HG03521 (cell line): Measurements from ENCODE around the gene TCF4.

Experiments used
- ATAC-seq: cut with Tn5 transposase; IDR thresholded peaks from one replicate; pipeline ENCODE4 v1.9.1; 2021; ENCODE audit warnings: mild to moderate bottlenecking, moderate library complexity; ENCODE audit not compliant: unreplicated experiment

TCF4 gene

DNA sequence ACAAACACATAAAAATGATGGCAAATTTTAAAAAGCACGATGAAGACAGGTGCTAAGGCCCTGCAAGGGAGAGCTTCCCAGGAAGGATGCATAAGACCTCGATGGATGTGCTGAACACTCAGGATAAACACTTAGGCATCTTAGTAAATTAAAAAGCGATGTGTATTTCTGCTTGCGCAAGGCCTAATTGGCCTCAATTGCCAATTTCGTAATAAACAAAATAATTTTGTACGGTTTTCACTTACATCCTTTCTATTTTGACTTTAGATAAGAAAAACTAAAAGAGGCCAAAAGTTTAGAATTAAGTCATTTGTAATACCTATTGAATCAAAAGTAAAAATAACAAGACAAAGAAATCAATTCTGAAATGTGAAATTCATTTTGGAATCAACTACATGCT is 189.1 kb downstream of the TCF4 start:
- ATAC-seq = no peak

DNA sequence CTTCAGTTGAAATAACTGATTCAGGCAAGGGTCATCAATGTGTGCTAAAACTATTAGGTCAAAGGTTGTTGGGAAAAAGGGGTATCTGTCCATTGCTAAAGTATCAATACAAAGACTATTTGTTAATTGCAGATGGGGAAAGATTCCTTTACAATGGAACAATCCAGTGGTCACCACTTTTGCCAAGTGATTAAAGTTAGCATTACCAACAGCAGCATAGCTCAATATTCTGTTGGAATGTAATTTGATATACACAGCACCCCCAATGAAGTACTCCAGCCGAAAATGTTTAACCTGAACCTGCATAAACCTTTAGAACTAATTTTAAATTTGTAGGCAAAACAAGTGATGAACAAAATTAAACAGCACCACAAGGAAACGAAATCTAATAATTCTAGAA is 191.0 kb downstream of the TCF4 start:
- no peak for ATAC-seq

DNA sequence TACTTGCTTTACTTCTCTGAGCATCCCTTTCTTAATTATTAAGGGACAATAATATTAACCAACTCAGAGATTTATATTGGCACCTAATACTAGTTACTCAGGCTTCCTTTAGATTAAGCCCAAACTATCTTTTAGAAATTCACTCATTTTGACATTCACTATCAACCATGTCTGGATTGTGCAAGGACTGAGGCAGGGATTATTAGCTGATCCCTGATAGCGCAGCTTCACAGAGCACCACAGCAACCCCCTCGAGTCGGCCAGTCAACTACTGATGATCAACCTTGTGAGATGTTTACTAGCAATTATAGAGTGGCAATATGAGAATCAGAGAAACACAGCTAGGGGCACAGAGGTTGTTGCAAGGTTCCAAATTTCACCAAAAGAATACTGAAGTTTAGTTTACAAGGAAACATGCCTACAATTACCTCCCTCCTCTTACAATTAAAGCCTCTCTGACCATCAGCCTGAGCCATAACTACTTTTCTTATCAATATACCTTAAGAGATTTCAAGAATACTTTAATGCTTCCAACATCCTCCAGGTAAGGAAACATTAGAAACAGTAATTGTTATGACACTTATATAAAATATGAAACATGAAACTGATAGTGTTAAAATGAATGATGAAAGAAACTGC is 191.6 kb downstream of the TCF4 start:
- no peak for ATAC-seq

DNA sequence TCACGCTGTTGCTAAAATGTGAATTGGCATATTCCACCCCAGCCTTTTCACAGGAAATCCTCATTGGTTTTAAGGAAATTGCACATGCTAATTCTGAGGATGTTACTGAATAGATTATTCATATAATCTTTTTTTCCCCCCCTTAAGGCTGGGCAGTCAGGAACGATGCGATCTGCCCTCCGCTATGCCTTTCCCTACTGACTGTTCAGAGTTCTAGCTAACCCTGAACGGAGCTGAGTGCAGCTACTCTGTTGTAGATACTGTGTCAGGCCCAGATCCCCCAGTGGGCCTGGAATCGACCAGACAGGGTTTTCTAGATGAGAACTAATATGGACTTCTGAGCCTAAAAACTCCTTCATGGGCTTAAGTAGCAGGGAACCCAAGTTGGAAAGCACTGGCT is 192.2 kb downstream of the TCF4 start:
- ATAC-seq = no peak

DNA sequence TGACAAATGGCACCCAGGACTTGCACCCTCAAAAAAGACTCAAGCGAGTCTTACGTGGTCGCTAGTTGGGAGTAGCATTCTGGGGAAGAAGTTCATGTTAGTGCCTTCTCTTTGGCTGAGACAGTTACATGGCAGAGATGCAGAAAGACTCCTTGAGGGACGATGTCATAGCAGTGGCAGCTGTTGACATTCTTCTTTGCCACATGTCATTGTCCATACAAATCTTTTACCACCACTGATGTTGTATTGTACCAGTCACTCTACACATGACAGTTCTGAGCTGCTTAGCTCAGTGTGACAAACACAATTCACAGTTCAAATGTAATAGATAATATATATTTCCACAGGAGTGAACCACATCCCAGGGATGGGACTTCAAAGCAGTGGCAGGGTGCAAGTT is 197.1 kb downstream of the TCF4 start:
- ATAC-seq = no peak

DNA sequence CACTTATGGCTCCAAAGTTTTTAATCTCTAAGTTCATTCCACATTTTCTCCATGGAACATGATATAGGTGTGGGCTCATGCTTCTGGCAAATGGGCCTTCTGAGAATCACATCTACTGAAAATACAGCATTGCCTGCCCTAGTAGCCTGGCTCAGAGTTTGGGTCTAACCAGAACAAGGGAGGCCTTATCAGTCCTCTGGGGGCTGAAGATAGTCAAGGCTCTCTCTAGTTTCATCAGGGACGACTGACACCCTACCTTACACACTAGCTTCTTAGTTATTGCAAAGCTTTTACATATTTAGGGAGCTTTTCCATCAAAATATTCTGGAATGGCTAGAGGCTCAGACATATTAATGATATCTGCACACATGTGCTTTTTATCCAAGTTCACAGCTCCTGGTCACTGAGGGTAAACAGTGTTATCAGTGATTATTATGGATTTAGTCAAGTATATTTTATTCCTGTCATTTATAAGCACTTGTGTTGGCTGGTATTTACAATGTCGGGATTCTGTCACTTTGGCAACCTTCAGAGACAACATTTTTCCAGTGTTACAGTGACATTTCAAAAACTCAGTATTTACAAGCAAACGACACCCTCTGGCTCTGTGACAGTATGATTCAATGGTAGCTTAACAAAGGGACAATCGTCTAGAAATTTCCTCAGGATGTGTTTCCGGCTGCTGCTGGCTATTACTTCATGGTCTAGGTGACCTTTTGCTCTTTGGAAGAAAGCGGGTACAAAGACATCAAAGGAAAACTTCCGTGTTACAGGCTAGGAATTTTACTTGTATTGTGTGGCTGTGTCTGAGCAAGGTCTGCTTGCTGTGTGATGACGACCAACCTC is 200.6 kb downstream of the TCF4 start:
- no peak for ATAC-seq

DNA sequence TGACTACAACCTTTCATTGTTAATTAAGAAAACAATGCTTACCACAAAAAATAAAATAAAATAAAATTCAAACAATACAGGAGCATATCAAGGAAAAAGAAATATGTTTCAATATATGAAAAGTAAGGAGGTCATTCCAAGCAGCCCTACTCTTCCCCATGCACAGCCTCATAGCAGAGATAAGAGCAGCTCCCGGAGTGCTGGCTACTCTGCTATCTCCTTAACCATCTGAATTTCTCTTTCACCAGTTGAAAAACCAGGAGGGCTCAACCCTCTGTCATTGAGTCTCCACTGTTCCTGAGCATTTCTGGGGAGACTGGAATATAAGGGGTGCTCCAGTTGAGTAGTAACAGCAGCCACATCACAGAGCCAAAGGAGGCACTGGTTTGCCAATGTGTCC is 201.4 kb downstream of the TCF4 start:
- no peak for ATAC-seq

DNA sequence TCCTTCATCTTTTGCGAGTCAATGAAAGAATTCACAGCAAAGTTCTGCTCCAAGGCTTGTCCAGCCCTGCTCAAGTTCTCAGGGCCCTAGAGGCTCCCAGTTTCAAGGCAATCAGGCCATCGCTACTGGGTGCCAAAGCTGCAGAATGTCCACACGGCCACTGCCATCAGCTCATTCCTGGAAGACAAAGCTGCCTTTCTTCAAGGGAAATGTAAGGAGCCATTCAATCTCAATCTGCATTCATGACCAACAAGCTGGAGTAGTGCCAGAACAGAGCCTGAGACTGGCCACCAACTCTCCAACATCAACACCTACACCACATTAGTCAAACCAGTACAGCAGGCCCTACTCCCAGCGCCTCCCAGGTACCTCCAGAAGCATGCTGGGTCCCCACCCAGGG is 202.2 kb downstream of the TCF4 start:
- no peak for ATAC-seq

DNA sequence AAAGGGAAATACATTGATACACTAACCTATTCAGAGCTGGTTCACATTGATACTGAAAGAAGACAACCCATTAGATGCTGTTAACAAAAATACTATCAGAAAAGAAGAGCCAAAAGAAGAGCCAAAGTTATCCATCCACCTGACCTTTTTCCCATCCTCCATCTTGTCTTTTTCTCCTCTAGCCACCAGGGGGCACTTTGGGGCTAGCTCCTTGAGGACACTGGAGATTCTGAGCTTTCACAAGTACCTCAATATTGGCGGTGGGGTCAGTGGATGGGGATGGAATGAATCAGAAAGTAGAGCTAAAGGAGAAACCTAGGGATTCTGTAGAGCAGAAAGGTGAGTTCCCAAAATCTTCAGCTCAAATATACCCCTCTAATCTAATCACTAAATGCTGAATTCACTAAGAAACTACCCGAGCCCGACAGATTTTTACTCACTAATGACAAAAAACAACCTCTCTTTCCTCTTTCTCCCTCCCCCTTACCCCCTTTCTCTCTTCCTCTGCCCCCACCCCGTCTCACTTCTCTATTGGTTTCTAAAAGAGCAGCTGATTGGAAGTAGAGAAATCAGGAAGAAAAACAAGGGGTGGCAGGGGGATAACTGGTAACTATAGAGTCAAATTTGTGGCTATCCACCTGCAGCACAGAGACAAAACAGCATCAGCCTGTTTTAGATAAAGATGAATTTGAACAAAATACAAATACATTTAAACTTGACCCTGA is 203.3 kb downstream of the TCF4 start:
- ATAC-seq = no peak

DNA sequence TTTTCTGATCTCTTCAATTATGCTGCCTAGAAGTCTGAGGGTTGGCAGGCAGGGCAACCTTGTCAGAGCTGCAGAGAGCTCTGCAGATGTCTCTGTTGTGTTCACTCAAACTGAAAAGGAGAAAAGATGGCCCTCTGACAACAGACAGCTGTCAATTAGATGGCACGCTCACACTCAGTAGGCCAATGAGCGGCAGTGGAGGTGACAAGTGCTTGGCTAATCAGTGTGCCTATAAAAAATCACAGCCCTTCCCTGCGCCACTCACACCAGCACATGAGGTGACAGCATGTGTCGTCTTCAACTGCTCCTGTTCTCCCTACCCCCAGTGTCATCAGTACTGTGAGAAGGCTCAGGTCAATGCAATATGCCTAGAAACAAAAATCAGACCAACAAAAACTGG is 203.9 kb downstream of the TCF4 start:
- ATAC-seq = no peak

DNA sequence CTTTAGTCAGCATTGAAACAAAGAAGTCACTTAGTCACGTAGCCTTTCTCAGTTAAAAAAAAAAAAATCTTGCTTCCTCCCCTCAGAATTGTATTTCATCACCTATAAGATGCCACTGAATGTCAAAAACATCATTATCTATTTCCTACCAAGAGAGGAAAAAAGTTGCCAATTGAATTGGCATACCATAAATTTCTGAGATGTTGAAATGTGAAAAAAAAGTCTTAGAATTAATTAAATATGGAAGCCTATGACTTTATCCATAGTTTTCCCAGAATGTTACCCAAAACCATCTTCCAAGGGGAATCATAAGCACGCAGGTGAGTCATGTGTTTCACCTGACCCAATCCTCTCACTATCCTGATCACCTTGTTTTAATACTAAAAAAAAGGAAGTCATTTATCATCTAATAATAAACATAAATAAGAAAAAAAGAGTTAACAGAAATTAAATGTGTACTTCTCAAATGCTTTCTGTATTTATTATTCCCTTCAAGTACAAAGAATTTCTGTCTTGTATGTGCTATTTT is 205.7 kb downstream of the TCF4 start:
- no peak for ATAC-seq

DNA sequence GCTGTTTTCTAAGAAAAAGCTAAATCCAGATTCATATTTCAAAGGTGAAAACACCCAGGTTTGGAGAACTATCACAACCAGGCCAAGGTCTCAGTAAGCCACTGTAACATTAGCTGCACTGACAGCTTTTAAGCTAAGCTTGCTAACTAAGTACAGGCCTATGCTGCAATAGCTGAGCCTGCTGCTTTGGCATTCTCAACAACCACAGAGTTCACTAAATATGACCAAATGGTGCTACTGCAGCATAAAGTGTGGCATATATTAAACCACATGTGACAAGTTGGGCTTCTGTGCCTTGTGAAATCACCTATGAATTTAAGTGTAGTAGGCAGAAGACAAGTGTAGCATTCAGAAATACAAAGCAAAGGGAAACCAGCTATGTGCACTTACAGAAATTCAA is 206.7 kb downstream of the TCF4 start:
- ATAC-seq = no peak

DNA sequence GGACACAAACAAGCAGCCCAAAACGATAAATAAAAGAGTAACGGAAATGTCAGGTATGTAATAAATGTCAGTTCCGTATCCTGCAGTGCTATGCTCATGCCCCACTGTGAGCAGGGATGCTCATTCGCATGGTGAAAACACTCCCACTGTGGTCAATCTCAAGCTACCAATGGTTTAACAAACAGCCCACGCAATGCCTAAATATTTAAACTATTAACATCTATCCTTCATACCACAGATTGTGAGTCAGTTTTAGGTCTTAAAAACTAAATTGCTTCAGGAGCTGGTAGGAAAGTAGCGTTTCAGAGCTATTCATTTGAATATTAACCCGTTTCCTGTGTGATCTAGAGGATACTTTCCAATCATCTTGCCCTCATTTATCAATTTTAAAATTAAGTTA is 207.4 kb downstream of the TCF4 start:
- ATAC-seq = no peak

DNA sequence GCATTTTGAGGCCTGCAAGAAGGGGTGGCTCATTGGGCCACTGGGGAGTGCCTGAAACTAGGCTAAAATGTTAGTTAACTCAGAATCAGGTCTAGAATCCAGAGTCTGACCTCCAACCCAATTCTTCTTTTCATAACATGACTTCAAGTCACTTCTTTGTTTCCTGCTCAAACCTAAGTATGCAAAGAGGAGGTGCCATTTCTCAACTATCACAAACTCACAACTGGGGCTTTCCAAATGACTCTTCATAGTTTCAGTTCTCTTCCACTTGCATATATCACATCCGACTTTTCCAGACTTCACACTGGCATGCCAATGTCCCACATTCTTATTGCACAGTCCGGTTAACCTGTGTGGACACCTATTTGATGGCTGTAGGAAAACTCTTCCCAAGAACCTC is 211.6 kb downstream of the TCF4 start:
- peak; percentile 79 for ATAC-seq

DNA sequence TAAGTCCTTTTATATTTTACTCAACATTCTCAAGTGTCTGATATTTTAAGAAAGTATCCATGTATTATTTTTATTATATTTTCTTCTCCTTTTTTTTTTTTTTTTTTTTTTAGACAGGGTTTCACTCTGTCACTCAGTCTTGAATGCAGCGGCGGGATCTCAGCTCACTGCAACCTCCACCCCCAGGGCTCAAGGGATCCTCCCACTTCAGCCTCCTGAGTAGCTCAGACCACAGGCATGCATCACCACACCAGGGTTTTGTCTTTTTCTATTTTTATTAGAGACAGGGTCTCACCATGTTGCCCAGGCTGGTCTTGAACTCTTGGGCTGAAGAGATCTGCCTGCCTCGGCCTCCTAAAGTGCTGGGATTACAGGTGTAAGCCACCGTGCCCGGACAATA is 212.1 kb downstream of the TCF4 start:
- ATAC-seq = no peak

DNA sequence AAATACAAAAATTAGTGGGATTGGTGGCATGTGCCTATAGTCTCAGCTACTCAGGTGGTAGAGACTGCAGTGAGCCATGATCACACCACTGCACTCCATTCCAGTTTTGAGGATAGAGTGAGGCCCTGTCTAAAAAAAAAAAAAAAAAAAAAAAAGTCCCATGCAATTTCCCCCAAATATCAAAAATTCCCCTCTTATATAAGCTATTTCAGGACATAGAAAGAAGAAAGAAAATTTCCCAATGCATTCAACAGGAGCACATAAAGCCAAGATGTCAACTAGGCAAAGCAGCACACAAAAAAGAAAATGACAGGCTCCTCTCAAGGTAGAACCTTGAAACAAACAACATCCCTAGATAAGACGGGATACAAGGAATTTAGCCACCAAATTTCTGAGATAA is 213.3 kb downstream of the TCF4 start:
- ATAC-seq = no peak

DNA sequence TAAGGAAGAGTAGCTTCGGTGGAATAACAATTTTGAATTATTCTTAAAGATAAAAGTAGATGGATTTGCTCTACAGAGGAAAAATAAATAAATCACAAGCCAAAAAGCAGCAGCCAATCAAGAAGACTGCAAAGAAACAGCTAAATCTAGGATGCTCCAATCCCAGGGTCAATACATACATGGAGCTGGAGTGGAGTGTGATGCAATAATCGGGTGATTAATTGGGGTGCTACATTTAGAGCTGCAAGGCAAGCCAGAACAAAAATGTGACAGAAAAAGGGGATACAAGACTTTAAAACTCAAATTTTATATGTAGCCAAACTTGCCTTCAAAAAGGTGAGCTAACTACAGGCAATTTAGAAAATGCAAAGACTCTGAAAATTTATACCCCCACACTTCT is 215.8 kb downstream of the TCF4 start:
- ATAC-seq = no peak

DNA sequence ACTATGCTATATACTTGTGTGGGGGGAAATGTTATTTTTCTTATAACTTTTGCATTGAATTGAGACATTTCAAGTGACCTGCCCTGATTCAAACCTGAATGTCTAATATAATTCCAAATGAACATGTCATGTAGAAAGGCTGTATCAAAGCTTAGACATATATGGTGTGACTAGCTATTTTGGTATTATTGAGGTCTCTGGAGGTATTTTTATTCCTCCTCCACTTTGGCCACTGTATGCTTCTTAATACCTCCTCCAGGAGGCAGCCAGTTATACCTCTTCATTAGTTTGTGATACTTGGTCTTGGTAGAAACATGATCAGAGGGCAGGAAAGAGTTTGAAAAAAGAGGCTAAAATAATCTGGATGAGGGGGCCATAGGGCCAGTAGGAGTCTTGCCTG is 217.1 kb downstream of the TCF4 start:
- ATAC-seq = no peak

DNA sequence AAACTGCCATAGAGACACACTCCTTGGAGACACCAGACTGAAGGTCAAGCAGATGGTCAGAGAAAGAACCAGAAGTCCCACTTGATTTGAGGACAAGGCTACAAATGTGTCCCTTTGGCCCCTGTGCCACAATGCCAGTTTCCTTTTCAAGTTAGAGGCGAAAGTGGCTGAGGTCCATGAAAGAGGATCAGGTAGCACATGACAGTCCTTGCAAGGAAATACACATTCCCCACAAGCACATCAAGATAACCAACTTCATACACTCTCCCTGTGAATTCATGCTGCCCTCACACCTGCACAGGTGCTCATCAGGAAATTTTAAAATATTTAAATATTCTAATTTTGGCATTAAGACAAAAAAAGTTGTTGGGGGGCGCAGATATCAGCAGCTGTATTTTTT is 218.6 kb downstream of the TCF4 start:
- ATAC-seq = no peak

DNA sequence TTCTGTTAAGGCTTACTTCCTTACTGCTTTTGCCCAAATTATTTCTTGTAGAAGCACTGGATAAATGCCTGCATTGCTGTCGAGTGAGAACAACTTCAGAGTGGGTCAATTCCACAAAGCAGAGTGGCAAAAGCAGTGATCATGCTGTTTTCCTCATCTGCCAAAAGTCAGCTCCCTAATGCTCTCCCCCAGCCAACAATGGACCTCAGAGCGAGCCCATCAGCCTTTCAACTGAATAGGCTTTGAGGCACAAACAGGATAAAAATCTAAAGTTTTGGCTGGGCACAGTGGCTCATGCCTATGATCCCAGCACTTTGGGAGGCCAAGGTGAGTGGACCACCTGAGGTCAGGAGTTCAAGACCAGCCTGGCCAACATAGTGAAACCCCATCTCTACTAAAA is 222.7 kb downstream of the TCF4 start:
- no peak for ATAC-seq

DNA sequence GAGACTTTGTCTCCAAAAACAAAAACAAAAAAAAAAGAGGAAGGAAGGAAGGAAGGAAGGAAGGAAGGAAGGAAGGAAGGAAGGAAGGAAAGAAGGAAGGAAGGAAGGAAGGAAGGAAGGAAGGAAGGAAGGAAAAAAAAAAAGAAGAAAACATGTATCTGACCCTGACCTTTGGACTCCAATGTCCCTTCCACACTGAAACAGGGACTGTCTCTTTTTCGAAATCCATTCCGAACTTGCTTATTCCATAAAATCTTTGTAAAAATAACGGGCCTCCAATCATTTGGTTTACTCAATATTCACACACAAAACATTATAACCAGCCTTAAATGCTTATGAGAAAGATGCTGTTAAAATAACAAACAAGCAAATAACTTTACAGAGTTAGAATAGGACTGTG is 225.7 kb downstream of the TCF4 start:
- no peak for ATAC-seq
